A673 (cell line): ENCODE results near the gene BCAR1. TPM values are rescaled to one million over a fixed set of nuclear protein-coding genes. Genes with fewer than 3 reads are reported as not detected.

Experiments used
- BruUV-seq: library from RNA; stranded (reverse); fragments of 400-500 nt; replicated peaks from 2 replicates; lab custom pipeline; 2021; lab: Mats Ljungman, UMichigan
- CTCF ChIA-PET: fragments of 300-600 bp; sonication (Branson Sonifier 250); formaldehyde crosslinking; loops from one replicate; lab custom pipeline; 2022; ENCODE audit warnings: antibody characterized with exemption; lab: Charles Lee
- POLR2A ChIA-PET: fragments of 300-600 bp; sonication (Branson Sonifier 250); formaldehyde crosslinking; loops from one replicate; lab custom pipeline; 2022; ENCODE audit warnings: antibody characterized with exemption; ENCODE audit not compliant: low non-redundant PET; lab: Charles Lee
- DNase-seq: peaks from one replicate; pipeline ENCODE4 v3.0.0-alpha.2; 2015; ENCODE audit warnings: low spot score
- H3K27ac ChIP-seq: fragments of 200-600 bp; sonication (generic); 2 replicates; pipeline ENCODE4 v1.5.1; 2016; ENCODE audit warnings: mixed run types, low read depth, mild to moderate bottlenecking, mixed read lengths, antibody characterized with exemption, low read length; ENCODE audit not compliant: poor library complexity, severe bottlenecking
- H3K27me3 ChIP-seq: fragments of 200-600 bp; sonication (generic); replicated peaks from 2 replicates; pipeline ENCODE4 v1.6.1; 2017; ENCODE audit warnings: mixed run types, low read depth, mild to moderate bottlenecking, mixed read lengths, antibody characterized with exemption, low read length; ENCODE audit not compliant: insufficient read depth, poor library complexity
- H3K36me3 ChIP-seq: fragments of 200-600 bp; sonication (generic); 2 replicates; pipeline ENCODE4 v1.6.1; 2016; ENCODE audit warnings: mixed run types, mild to moderate bottlenecking, mixed read lengths, antibody characterized with exemption, low read length; ENCODE audit not compliant: insufficient read depth, poor library complexity, severe bottlenecking
- H3K4me1 ChIP-seq: fragments of 200-600 bp; sonication (generic); 2 replicates; pipeline ENCODE4 v1.6.1; 2017; ENCODE audit warnings: mixed run types, mild to moderate bottlenecking, mixed read lengths, antibody characterized with exemption, low read length; ENCODE audit not compliant: insufficient read depth, poor library complexity, severe bottlenecking
- H3K4me3 ChIP-seq: fragments of 200-600 bp; sonication (generic); 2 replicates; pipeline ENCODE4 v1.5.1; 2016; ENCODE audit warnings: low read depth, mixed run types, mild to moderate bottlenecking, mixed read lengths, low read length; ENCODE audit not compliant: poor library complexity, severe bottlenecking
- H3K9me3 ChIP-seq: fragments of 200-600 bp; sonication (generic); 2 replicates; pipeline ENCODE4 v1.6.1; 2016; ENCODE audit warnings: mixed run types, low read depth, mild to moderate bottlenecking, mixed read lengths, antibody characterized with exemption, low read length; ENCODE audit not compliant: poor library complexity, severe bottlenecking
- EZH2 ChIP-seq: fragments of 200-600 bp; sonication (generic); IDR thresholded peaks from 2 replicates; pipeline ENCODE4 v1.6.1; 2017; ENCODE audit warnings: borderline replicate concordance, low read depth, mild to moderate bottlenecking, mixed read lengths, antibody characterized with exemption, low read length; ENCODE audit not compliant: poor library complexity, severe bottlenecking
- intact Hi-C: fragments of 100-400 bp; cut with micrococcal nuclease; formaldehyde crosslinking; loops from one replicate; pipeline ENCODE4 v1.10.0; 2022; ENCODE audit not compliant: unreplicated experiment
- total RNA-seq: library from RNA; stranded (reverse); gene quantifications from 2 replicates; pipeline ENCODE4 v1.2.3, GENCODE V29; 2021
- TF ChIP-seq, protein P1 (sequence below): fragments of 300-800, 200-600 bp; sonication (generic); conservative IDR thresholded peaks from 2 replicates; pipeline ENCODE4 v1.5.1; 2017; ENCODE audit warnings: low read depth, mild to moderate bottlenecking, antibody characterized with exemption, low read length, moderate library complexity, mixed read lengths

BCAR1 gene
- total RNA-seq, 1 experiment from 2014 or later = 42.2 TPM

- H3K4me3 ChIP-seq = no peak overlapping the region
- no TSS peak for BruUV-seq
- TF ChIP-seq, protein P1, sequence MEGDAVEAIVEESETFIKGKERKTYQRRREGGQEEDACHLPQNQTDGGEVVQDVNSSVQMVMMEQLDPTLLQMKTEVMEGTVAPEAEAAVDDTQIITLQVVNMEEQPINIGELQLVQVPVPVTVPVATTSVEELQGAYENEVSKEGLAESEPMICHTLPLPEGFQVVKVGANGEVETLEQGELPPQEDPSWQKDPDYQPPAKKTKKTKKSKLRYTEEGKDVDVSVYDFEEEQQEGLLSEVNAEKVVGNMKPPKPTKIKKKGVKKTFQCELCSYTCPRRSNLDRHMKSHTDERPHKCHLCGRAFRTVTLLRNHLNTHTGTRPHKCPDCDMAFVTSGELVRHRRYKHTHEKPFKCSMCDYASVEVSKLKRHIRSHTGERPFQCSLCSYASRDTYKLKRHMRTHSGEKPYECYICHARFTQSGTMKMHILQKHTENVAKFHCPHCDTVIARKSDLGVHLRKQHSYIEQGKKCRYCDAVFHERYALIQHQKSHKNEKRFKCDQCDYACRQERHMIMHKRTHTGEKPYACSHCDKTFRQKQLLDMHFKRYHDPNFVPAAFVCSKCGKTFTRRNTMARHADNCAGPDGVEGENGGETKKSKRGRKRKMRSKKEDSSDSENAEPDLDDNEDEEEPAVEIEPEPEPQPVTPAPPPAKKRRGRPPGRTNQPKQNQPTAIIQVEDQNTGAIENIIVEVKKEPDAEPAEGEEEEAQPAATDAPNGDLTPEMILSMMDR = no peak
- no peak for TF ChIP-seq EZH2
- no peak for DNase-seq
- peaks cover 16% of the 10 kb centered on the region for H3K36me3 ChIP-seq
- POLR2A ChIA-PET = no interaction called here
- H3K27me3 ChIP-seq = no peaks in the 10 kb centered on the region
- H3K9me3 ChIP-seq = no peaks in the 10 kb centered on the region
- H3K27ac ChIP-seq = no peak overlapping the region
- CTCF ChIA-PET = no interaction called here
- intact Hi-C loops = no loop called here
- H3K4me1 ChIP-seq = peaks cover 33% of the 10 kb centered on the region
Observed at GRCh38 chr16:75296606-75297005, 45.2 kb upstream of the BCAR1 start.

DNA sequence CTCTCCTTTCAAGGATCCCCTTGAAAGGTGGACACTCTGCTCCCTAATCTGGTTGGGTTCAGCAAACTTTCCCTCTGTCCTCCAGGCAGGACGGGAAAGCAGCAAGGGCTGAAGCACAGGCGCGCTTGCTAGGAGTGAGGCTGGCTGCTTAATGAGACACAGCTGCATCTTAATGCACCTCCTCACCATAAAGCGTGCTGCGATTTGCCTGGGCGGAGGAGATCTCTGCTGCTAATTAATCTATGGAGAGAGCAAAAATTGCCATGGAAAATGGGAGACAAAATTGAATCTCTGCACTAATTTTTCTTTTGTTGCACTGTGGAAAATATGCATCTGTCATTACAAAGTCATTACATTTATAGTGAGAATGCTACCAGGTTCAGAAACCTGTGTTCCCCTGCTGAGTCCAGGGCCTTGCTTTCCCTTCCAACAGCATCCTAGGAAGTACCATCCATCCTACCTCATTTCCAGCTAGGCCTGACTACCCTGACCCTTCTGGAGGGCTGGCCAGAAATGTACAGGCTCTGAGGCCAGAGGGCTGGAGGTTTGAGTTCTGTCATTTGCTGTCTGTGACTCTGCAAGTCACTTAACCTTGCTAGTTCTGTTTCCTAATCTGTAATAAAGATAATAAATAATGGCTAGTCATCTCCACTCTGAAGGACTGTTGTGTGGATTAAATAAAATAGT is 43.5 kb upstream of the BCAR1 start:
- Histone ChIP-seq H3K9me3 (no peaks in the 10 kb centered on the region), H3K27ac (peak overlapping the region; percentile 67), H3K4me3 (no peak overlapping the region), H3K4me1 (peaks cover 33% of the 10 kb centered on the region), H3K36me3 (peaks cover 16% of the 10 kb centered on the region), H3K27me3 (no peaks in the 10 kb centered on the region)
- BruUV-seq = no TSS peak
- CTCF ChIA-PET = no interaction called here
- POLR2A ChIA-PET = no interaction called here
- intact Hi-C loops = no loop called here
- TF ChIP-seq, protein P1 = no peak
- TF ChIP-seq EZH2 = no peak
- no peak for DNase-seq

- ChIA-PET POLR2A (no interaction called here), CTCF (interaction anchor here (0.7 kb wide), 1 partner anchor 94 kb away, joined by 3 read pairs; no protein-coding TSS in a partner anchor)
- BruUV-seq = no TSS peak
- peak overlapping the region; percentile 67 for H3K27ac ChIP-seq
- H3K9me3 ChIP-seq = no peaks in the 10 kb centered on the region
- TF ChIP-seq, protein P1 = no peak
- no peak for TF ChIP-seq EZH2
- H3K4me3 ChIP-seq = no peak overlapping the region
- H3K27me3 ChIP-seq = no peaks in the 10 kb centered on the region
- no peak for DNase-seq
- H3K4me1 ChIP-seq = peaks cover 33% of the 10 kb centered on the region
- H3K36me3 ChIP-seq = peaks cover 11% of the 10 kb centered on the region
- intact Hi-C loops = no loop called here
Observed at GRCh38 chr16:75293772-75294171, 42.3 kb upstream of the BCAR1 start.
